Islet precursor cell (in vitro differentiated cells): ENCODE results near the gene PLAAT2.
"Not testable (repeated sequence)": the region's sequence is repeated elsewhere in the genome, so short reads cannot be mapped to it uniquely, and the experiment has no call there.

Experiments
- DNase-seq: peaks from one replicate; pipeline ENCODE4 v3.0.0-alpha.2; 2018

Gene PLAAT2

DNA sequence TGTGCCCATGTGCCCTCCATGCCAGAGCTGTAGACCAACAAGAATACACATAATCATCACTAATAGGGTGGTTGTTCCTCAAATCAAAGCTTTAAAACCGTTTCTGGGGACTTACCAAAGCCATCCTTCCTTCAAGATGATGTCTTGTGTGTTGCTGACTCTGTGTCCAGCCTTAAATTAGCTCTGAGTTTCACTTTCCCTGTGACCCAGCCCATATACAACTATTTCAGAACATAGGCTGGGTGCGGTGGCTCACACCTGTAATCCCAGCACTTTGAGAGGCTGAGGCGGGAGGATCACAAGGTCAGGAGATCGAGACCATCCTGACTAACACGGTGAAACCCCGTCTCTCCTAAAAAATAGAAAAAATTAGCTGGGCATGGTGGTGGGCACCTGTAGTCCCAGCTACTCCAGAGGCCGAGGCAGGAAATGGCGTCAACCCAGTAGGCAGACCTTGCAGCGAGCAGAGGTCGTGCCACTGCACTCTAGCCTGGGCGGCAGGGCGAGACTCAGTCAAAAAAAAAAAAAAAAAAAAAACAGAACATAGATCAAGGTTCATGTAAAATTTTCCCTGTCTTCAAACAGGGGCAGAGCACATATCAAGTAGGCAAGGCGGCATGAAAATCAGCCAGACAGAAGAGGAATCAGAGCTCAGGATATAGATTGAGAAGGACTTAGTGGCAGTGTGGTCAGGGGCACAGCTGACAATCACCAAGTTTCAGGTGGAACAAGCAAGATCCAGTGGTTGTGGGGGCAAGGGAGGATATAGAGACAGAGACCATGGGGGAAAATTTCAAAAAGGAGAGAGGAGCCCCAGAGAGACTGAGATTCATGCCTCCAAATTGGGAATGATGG, at the start of gene PLAAT2:
Gene PLAAT2 (minus strand): TSS at position 179 of the 855 bp plus-strand sequence. CDS start 55 bp downstream, at position 124.
- DNase-seq: no peak

DNA sequence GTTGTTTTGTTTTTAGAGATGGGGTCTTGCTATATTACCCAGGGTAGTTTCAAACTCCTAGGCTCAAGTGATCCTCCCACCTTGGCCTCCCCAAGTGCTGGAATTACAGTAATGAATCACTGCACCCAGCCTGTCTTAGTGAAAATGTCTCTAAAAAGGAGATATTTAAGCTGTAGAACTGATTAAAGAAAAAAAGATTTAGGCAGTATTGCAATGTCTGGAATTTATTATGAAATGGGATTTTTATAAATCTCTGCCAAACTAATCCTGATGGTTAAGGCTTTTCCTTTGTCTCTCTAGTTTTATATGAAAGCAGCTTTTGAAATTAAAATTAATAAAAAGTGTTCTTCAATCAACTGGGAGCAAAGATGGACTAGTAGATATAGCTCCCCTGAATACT, 49.0 kb upstream of the PLAAT2 start:
- DNase-seq: no peak

DNA sequence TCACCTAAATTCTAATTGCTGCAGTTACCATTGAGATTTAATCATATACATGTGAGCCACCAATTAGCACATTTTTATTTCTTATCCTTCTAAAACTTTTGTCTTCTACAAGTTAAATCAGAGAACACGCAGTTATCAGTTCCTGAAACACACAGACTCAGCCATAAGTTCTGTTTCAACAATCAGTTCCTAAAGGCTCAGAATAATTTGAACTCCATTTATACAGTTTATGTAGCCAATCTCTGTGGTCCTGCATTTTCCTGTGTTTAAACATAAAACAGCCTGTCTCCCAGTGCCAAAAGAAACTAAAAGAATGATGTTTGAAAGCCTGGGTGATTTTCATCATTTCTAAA, 48.2 kb upstream of the PLAAT2 start:
- DNase-seq: no peak

GRCh38 chr11:63610604-63611394, 47.6 kb upstream of the PLAAT2 start:
- DNase-seq: no peak

DNA sequence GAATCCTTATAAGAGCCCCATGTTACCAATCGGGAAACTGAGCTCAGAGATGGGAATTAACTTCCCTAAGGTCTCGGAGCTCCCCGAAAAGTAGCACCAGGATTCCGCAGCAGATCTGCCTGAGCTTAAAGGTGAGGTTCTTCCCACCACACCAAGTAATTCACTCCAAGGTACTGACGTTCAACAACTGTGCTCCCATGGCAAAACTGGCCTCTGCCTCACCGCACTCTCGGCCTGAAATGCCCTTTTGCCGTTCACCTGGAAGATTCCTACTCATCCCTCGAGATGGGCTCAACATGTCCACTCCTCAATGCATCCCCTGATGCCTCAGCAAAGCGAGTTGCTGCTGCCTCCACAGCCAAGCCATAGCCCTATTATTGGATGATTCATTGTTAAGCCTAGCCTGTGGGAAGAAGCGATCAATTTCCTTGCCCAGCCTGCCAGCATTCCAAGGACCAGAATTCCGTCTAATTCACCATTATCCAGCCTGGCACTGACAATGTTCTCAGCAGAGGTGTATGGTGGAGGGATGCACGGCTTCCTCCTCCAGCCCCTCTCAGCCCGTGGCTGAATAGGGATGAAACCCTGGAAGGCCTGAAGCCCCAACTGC, 46.9 kb upstream of the PLAAT2 start:
- peak; percentile 65 for DNase-seq

DNA sequence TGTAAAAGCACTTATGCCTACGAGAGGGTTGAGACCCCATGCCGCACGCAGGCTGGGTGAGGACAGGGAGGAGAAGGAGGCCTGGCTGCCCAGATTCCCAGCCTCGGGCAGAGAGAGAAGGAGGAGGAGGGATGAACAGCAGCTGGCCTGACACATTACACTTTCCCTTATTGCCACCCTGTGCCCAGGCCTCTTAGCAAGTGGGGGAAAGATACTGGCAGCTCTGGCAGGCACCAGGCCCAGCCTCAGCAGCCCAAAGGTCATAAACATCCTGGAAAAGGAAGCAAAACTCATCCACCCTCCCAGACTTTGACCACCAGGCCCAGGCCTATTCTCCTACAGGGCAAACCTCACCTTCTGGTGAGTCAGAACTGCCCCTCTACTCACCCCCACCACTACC, 46.4 kb upstream of the PLAAT2 start:
- DNase-seq: no peak

GRCh38 chr11:63608353-63609345, 45.5 kb upstream of the PLAAT2 start:
- peak; percentile 51 for DNase-seq

GRCh38 chr11:63603180-63603518, 40.0 kb upstream of the PLAAT2 start:
- peak; percentile 27 for DNase-seq

DNA sequence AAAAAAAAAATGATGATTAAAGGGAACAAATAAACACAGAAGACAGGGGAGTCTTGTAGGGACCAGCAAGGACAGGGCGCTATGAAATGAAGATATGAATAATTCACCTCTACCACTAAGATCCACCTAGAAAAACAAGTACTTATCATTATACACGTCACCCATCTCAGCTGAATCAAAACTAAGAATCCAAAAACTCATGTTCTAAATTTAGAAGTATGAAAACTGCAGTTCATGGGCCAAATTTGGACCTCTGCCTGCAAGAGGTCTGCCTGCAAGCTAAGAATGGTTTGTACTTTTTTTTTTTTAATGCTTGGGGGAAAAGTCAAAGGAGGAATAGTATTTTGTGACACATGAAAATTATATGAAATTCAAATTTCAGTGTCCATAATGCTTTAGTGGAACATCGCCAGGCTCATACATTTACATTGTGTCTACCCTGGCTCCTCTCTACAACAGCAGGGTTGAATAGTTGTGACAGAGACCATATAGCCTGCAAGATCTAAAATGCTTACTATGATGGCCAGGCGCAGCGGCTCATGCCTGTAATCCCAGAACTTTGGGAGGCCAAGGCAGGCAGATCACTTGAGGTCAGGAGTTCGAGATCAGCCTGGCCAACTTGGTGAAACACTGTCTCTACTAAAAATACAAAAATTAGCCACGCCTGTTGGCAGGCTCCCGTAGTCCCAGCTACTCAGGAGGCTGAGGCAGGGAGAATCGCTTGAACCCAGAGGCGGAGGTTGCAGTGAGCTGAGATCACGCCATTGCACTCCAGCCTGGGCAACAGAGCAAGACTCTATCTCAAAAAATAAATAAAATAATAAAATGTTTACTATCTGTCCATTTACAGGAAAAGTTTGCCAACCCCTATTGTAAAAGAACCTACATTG, 39.4 kb upstream of the PLAAT2 start:
- DNase-seq: peak; percentile 10

- no peak for DNase-seq
These were observed 36.3 kb upstream of the PLAAT2 start for GRCh38 chr11:63599211-63600122.

GRCh38 chr11:63598556-63598955, 35.4 kb upstream of the PLAAT2 start:
- DNase-seq: no peak

DNA sequence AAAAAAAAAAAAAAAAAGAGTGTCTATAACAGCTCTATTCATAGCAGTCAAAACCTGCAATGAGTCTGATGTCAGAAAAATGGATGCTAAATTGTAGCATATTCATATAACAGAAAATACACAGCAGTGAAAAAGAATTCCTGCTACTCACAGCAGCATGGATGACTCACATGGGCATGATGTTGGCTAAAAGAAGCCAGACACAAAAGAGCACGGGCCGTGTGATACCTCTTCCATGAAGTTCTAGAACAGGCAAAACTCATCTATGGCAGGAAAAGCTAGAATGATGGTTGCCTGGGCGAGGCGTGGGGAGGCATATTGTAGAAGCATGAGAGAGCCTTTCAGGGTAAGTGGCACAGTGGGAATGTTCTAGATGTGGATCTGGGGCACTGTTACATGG, 32.1 kb upstream of the PLAAT2 start:
- DNase-seq: peak; percentile 40

DNA sequence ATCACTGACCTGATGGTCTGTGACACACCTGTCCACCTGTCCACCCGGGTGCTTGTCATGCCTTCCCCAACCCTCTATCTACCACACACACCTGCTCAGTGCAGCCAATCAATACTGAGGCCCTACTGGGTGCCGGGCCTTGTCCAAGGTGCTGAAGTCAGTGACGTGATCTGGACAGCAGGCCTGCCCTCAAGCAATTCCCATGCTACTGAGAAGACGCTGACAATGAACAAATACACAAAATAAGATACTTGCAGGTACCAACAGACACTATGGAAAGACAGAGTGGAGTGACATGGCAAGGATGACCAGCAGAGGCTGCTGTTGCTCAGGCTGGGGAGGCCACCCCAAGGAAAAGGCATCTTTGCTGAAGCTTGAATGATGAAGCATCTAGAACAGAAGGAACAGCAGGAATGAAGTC, 29.8 kb upstream of the PLAAT2 start:
- peak; percentile 54 for DNase-seq

GRCh38 chr11:63590024-63590788, 27.0 kb upstream of the PLAAT2 start:
- DNase-seq: peak; percentile 33

DNA sequence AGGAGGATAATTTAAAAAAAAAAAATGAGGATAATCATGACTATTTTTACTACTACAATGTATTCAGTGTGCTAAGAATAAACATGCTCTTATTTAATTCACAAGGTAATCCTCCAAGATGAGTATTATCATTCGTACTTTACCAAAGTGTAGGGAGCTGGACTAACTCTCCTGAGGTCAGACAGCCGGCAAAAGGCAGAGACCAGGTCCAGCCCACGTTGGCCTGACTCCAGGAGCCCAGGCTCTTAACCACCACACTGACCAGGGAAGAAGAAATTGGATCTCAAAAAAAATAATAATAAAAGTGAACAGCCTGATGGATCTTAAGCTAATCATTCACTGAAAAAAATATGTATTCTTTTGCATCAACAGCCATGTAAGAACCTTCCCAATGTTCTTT, 25.8 kb upstream of the PLAAT2 start:
- DNase-seq: no peak

DNA sequence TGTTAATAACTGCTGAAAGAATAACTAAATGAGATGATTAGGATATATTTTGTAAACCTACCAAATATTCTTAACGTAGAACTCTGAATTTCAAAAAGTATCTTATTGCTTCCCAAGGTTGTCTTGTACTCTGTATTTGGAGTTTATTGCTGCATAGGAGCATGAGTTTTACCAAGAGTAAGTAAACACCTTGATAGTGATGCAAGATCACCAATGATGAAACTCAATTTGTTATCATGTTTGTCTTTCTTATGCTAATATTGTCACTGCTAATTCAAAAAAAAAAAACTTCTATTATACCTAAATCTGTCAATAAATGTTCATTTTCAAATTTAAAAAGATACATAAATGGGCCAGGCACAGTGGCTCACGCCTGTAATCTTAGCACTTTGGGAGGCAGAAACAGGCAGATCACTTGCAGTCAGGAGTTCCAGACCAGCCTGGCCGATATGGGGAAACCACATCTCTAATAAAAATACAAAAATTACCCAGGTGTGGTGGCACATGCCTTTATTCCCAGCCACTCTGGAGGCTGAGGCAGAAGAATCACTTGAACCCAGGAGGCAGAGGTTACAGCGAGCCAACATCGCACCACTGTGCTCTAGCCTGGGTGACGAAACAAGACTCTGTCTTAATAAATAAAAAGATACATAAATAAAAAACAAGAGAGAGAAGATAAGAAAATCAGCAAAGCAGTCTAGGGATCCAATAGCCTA, 23.4 kb upstream of the PLAAT2 start:
- DNase-seq: peak; percentile 2

GRCh38 chr11:63583357-63583677, 20.1 kb upstream of the PLAAT2 start:
- DNase-seq: no peak

DNA sequence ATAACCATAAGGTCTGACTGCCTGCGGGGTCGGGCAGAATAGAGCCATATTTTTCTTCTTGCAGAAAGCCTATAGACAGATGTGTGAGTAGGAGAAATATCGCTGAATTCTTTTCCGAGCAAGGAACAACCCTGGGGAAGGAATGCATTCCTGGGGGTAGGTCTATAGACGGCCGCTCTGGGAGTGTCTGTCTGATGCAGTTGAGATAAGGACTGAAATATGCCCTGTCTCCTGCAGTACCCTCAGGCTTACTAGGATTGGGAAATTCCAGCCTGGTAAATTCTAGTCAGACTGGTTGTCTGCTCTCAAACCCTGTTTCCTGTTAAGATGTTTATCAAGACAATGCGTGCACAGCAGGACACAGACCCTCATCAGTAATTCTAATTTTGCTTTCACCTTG, 18.0 kb upstream of the PLAAT2 start:
- peak; percentile 82 for DNase-seq

GRCh38 chr11:63578882-63579281, 15.7 kb upstream of the PLAAT2 start:
- not testable (repeated sequence) for DNase-seq
